Measurements from ENCODE around the gene GFOD1. TPM values are rescaled to one million over a fixed set of nuclear protein-coding genes. Genes with fewer than 3 reads are reported as not detected.

GFOD1 gene
- total RNA-seq, 1 donor from 2014 or later: 0.81 TPM

- peaks cover 21% of the 10 kb centered on the region for H3K27me3 Mint-ChIP-seq
- H3K9me3 Mint-ChIP-seq (ENCODE audit: low read depth): no peaks in the 10 kb centered on the region
- no peak for TF ChIP-seq CTCF (IDR thresholded peaks at IDR 0.05; ENCODE audit: unreplicated experiment)
- H3K27ac Mint-ChIP-seq: no peak overlapping the region
- no peak overlapping the region for H3K4me3 Mint-ChIP-seq (ENCODE audit: low read depth)
- DNase-seq (ENCODE audit: low spot score, unreplicated experiment): no peak
- no peaks in the 10 kb centered on the region for H3K36me3 Mint-ChIP-seq (ENCODE audit: insufficient read depth)
- peaks cover 8% of the 10 kb centered on the region for H3K4me1 Mint-ChIP-seq (ENCODE audit: low read depth)
Observed at GRCh38 chr6:13466304-13467215, 20.8 kb downstream of the GFOD1 start.

GRCh38 chr6:13465734-13466133 lies 21.7 kb downstream of the GFOD1 start:
- no peak for TF ChIP-seq CTCF (IDR thresholded peaks at IDR 0.05; ENCODE audit: unreplicated experiment)
- peaks cover 8% of the 10 kb centered on the region for H3K4me1 Mint-ChIP-seq (ENCODE audit: low read depth)
- H3K36me3 Mint-ChIP-seq (ENCODE audit: insufficient read depth): no peaks in the 10 kb centered on the region
- no peak overlapping the region for H3K4me3 Mint-ChIP-seq (ENCODE audit: low read depth)
- DNase-seq (ENCODE audit: low spot score, unreplicated experiment): no peak
- H3K27ac Mint-ChIP-seq: no peak overlapping the region
- H3K9me3 Mint-ChIP-seq (ENCODE audit: low read depth): no peaks in the 10 kb centered on the region
- H3K27me3 Mint-ChIP-seq: peaks cover 21% of the 10 kb centered on the region

GRCh38 chr6:13463941-13464340 lies 23.5 kb downstream of the GFOD1 start:
- Mint-ChIP-seq H3K9me3 (ENCODE audit: low read depth) (no peaks in the 10 kb centered on the region), H3K27me3 (peaks cover 21% of the 10 kb centered on the region), H3K4me3 (ENCODE audit: low read depth) (no peak overlapping the region), H3K4me1 (ENCODE audit: low read depth) (peaks cover 8% of the 10 kb centered on the region), H3K27ac (no peak overlapping the region), H3K36me3 (ENCODE audit: insufficient read depth) (no peaks in the 10 kb centered on the region)
- no peak for DNase-seq (ENCODE audit: low spot score, unreplicated experiment)
- no peak for TF ChIP-seq CTCF (IDR thresholded peaks at IDR 0.05; ENCODE audit: unreplicated experiment)

GRCh38 chr6:13463328-13463717 lies 24.1 kb downstream of the GFOD1 start:
- peaks cover 21% of the 10 kb centered on the region for H3K27me3 Mint-ChIP-seq
- no peak overlapping the region for H3K27ac Mint-ChIP-seq
- no peaks in the 10 kb centered on the region for H3K9me3 Mint-ChIP-seq (ENCODE audit: low read depth)
- peaks cover 8% of the 10 kb centered on the region for H3K4me1 Mint-ChIP-seq (ENCODE audit: low read depth)
- H3K4me3 Mint-ChIP-seq (ENCODE audit: low read depth): no peak overlapping the region
- no peak for DNase-seq (ENCODE audit: low spot score, unreplicated experiment)
- H3K36me3 Mint-ChIP-seq (ENCODE audit: insufficient read depth): no peaks in the 10 kb centered on the region
- no peak for TF ChIP-seq CTCF (IDR thresholded peaks at IDR 0.05; ENCODE audit: unreplicated experiment)

GRCh38 chr6:13462458-13463327 lies 24.7 kb downstream of the GFOD1 start:
- TF ChIP-seq CTCF (IDR thresholded peaks at IDR 0.05; ENCODE audit: unreplicated experiment): no peak
- no peak overlapping the region for H3K4me3 Mint-ChIP-seq (ENCODE audit: low read depth)
- H3K4me1 Mint-ChIP-seq (ENCODE audit: low read depth): peaks cover 8% of the 10 kb centered on the region
- peaks cover 23% of the 10 kb centered on the region for H3K27me3 Mint-ChIP-seq
- H3K36me3 Mint-ChIP-seq (ENCODE audit: insufficient read depth): no peaks in the 10 kb centered on the region
- no peak for DNase-seq (ENCODE audit: low spot score, unreplicated experiment)
- no peak overlapping the region for H3K27ac Mint-ChIP-seq
- no peaks in the 10 kb centered on the region for H3K9me3 Mint-ChIP-seq (ENCODE audit: low read depth)

Data from progenitor cell of endocrine pancreas (in vitro differentiated cells).